GM10266 (cell line): ENCODE measurements around the gene THADA.

Experiments
- DNase-seq: peaks from one replicate; pipeline ENCODE4 v3.0.0; 2012; ENCODE audit errors: extremely low spot score
- TF ChIP-seq, protein P1 (sequence below): IDR thresholded peaks from 2 replicates; pipeline ENCODE4 v1.5.1; 2012; ENCODE audit warnings: mild to moderate bottlenecking, low read depth; ENCODE audit not compliant: control insufficient read depth, insufficient read depth; ENCODE audit errors: missing control alignments

The THADA gene

DNA sequence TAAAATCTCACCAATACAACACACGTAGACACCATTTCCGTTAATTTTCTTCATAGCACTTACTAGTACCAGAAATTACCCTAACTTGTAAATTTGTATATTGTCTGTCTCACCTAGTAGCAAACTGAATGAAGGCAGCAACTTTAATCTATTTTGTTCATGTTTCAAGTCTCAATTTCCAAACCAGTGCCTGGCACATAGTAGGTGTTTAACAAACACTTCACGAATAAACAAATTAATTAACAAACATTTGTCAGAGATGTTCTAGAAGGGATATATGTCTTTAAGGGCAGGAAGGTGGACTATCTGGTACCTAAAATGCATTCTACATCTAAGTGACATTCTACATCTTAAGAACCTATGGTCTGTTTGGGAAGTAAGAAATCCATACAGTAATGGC, 963 bp downstream of the THADA start:
- no peak for DNase-seq
- TF ChIP-seq, protein P1, sequence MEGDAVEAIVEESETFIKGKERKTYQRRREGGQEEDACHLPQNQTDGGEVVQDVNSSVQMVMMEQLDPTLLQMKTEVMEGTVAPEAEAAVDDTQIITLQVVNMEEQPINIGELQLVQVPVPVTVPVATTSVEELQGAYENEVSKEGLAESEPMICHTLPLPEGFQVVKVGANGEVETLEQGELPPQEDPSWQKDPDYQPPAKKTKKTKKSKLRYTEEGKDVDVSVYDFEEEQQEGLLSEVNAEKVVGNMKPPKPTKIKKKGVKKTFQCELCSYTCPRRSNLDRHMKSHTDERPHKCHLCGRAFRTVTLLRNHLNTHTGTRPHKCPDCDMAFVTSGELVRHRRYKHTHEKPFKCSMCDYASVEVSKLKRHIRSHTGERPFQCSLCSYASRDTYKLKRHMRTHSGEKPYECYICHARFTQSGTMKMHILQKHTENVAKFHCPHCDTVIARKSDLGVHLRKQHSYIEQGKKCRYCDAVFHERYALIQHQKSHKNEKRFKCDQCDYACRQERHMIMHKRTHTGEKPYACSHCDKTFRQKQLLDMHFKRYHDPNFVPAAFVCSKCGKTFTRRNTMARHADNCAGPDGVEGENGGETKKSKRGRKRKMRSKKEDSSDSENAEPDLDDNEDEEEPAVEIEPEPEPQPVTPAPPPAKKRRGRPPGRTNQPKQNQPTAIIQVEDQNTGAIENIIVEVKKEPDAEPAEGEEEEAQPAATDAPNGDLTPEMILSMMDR: no peak

DNA sequence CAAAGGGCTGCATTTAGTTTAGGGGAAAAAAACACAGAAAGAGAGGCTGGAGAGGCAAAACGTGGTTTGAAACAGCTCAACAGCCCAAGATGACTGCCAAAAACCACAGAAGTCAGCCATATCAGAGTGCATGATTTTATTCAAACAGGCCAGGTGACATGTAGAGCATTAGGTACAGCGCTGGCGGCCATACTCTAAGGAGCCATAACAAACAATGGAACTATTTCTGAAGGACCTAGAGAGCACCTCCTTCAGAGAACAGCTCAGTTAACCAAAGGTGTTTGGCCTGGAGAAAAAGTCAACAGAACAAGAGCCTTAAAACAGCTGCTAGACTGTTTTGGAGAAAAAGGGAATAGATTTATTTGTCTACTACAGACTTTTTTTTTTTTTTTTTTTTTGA, 2.6 kb downstream of the THADA start:
- no peak for DNase-seq
- TF ChIP-seq, protein P1: no peak

DNA sequence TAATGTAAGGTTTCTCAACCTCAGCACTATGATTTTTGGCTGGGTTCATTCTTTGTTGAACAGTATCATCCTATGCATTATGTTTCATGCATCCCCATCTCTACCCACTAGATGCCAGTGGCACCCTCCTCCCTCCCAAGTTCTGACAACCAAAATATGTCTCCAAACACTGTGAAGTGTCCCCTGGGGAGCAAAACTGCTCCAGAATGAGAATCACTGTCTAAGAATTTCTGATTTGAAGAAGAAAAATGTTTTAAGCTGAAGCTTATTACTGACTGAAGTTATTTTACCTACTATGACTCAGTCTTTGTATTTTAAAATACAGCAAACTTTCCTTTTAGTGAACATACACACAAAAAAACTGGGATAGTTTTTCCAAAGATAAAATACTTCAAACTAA, 3.4 kb downstream of the THADA start:
- no peak for DNase-seq
- TF ChIP-seq, protein P1: no peak

DNA sequence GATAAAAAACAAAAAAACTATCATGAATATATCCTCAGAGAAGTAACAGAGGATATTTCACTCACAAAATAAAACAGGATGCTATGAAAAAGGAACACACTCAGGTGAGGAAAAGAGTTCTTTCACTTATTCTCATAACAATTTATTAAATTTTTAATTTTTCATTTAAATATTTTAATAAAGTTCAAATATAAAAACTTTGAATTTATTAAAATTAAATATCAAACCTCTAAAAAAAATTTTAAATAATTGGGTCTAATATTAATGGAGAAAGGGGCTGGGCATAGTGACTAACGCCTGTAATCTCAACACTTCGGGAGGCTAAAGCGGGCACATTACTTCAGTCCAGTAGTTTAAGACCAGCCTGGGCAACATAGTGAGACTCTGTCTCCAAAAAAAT, 10.1 kb downstream of the THADA start:
- no peak for DNase-seq
- TF ChIP-seq, protein P1: no peak

DNA sequence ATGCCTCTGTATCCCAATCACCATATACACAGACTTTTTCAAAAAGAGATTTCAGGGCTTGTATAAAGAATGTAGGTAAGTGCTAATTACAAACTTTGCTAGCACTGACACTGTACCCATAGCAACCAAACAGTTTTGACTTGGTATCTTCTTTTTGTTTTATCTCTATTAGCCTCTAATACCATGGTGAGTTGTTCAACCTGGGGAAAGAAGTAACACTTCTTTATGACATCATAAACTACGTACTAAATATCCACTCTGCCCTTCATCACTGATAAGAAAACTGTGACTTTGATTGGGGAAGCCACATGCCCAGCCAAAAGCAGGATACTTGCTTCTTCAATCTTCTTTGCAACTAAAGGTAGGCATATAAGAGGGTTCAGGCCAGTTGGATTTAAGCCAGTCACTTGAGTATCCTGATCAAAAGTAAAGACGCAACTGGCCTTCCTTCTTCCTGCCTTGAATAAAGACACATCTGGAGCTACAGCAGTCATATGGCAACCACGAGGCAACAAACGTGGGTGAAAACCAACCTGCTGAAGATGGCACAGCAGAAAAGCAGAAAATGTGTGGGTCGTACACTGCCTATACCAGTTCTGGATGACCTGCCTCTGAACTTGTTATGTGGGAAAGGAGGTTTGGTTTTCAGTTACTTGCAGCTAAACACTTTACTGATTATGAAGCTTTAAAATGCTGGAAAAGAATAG, 16.4 kb downstream of the THADA start:
- TF ChIP-seq, protein P1: no peak
- DNase-seq: no peak

DNA sequence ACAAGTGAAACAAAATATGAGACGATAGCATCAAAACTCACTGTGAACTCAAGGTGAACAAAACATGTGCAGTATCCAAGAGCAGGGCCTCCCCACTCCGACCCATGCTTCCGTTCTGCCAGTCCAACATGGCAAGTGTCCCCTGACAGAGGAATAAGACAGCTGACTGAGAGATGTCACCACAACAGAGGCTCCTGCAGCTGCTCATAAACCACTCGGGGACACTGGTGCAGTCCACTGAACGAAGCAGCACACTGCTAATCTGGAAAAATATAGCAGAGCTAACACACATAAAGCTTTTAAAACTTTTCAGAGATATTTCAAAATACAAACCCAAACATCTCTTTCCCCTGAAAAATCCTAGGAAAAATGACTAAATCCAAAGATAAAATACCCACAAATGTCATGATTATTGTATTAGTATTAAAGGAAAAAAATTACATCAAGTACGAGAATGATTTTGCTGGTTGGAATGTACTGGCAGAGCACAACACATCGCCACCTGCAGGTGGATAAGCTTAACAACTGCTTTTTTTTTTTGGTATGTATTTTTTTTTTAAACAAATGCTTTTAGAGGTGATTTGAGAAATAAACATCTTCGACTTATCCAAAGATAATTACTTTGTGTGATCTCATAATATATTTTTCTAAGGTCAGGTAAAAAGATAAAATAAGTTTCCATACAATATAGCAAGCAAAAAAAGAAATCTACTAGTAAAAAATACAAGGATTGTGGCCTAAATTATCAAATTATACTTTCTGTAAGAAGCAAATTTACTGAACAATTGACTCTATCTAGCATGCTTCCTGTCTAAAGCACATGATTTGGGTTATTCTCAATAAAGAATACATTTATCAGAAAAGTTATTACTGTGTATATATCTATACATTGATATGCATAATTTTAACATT, 18.6 kb downstream of the THADA start:
- DNase-seq: peak; percentile 28

DNA sequence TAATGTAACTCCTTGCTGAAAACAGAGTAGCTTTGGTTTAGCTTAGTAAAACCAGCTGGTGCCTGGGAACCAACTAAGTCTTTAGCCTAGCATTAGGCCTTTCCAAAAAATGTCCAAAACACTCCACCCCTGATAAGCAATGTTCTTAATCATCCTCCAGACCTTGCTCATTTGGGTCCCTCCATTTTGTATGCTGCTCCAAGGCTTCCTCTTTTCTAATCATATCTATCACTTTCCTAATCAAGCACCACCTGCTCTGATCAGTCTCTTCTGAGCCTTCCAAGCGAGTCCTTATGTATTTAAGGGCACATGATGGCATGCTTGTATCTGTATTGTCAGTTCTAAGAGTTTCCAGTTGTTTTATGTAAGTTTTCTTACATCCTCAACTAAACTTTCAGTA, 23.6 kb downstream of the THADA start:
- TF ChIP-seq, protein P1: no peak
- no peak for DNase-seq

More for the DNA sequence above, 18.6 kb downstream of the THADA start:
- TF ChIP-seq, protein P1: peak; percentile 54
